SK-N-SH (cell line): ENCODE results near the gene ATP6V0C. TPM values are rescaled to one million over a fixed set of nuclear protein-coding genes. Genes with fewer than 3 reads are reported as not detected.

Experiments
- CTCF ChIA-PET: fragments of 300-600, 350-600 bp; formaldehyde crosslinking; extraction: SDS; loops from one replicate; lab custom pipeline; 2021; lab: Yijun Ruan, JAX
- POLR2A ChIA-PET: fragments of 350-600 bp; sonication (Branson Sonifier 250); formaldehyde crosslinking; extraction: SDS; loops from one replicate; lab custom pipeline; 2020; ENCODE audit warnings: antibody characterized with exemption, inconsistent platforms; lab: Yijun Ruan, JAX
- DNase-seq: peaks from one replicate; pipeline ENCODE4 v3.0.0; 2012
- H2AFZ ChIP-seq: fragments of 200-600 bp; sonication (generic); 2 replicates; pipeline ENCODE4 v1.8.1; 2016; ENCODE audit warnings: antibody characterized with exemption, mild to moderate bottlenecking, low read depth
- H3F3A ChIP-seq: fragments of 200-600 bp; sonication (generic); replicated peaks from 2 replicates; pipeline ENCODE3; 2016; ENCODE audit warnings: antibody characterized with exemption, mild to moderate bottlenecking; ENCODE audit not compliant: insufficient read depth
- H3K27ac ChIP-seq, 2 experiments: fragments of 200-500 bp in 1 of 2; fragments of 200-600 bp in 1 of 2; sonication (Bioruptor generic) in 1 of 2; sonication (generic), shearing (Covaris generic) in 1 of 2; 2 replicates each; pipeline versions ENCODE4 v1.5.1 to v1.6.1; 2014 to 2016; ENCODE audit warnings: low read depth in 2 of 2, inconsistent platforms in 1 of 2, low read length in 1 of 2, mild to moderate bottlenecking in 1 of 2, mixed read lengths in 1 of 2
- H3K27me3 ChIP-seq: fragments of 200-600 bp; sonication (generic), shearing (Covaris generic); 2 replicates; pipeline ENCODE4 v1.6.1; 2016; ENCODE audit warnings: mixed run types; ENCODE audit not compliant: insufficient read depth
- H3K36me3 ChIP-seq, 2 experiments: fragments of 200-500 bp in 1 of 2; fragments of 200-600 bp in 1 of 2; sonication (Bioruptor generic) in 1 of 2; sonication (generic) in 1 of 2; replicated peaks in 1 of 2; 2 replicates each; pipeline versions ENCODE3 to v1.5.1; 2014 to 2016; ENCODE audit warnings: low read length in 1 of 2, mild to moderate bottlenecking in 1 of 2; ENCODE audit not compliant: insufficient read depth in 2 of 2, control insufficient read depth in 1 of 2
- H3K4me1 ChIP-seq, 2 experiments: fragments of 200-500 bp in 1 of 2; fragments of 200-600 bp in 1 of 2; sonication (Bioruptor generic) in 1 of 2; sonication (generic), shearing (Covaris generic) in 1 of 2; 2 replicates each; pipeline versions ENCODE4 v1.5.1 to v1.6.1; 2014 to 2016; ENCODE audit warnings: low read depth in 1 of 2, low read length in 1 of 2, mixed run types in 1 of 2; ENCODE audit not compliant: insufficient read depth in 2 of 2, control insufficient read depth in 1 of 2
- H3K4me2 ChIP-seq: fragments of 200-600 bp; sonication (generic), shearing (Covaris generic); 2 replicates; pipeline ENCODE4 v1.6.1; 2017; ENCODE audit warnings: mixed run types
- H3K4me3 ChIP-seq, 2 experiments: fragments of 200-500 bp in 1 of 2; fragments of 200-600 bp in 1 of 2; sonication (Bioruptor generic) in 1 of 2; sonication (generic), shearing (Covaris generic) in 1 of 2; 2 replicates each; pipeline versions ENCODE4 v1.5.1 to v1.8.1; 2014 to 2016; ENCODE audit warnings: low read depth in 2 of 2, inconsistent platforms in 1 of 2, low read length in 1 of 2, mild to moderate bottlenecking in 1 of 2, mixed read lengths in 1 of 2, moderate library complexity in 1 of 2
- H3K79me2 ChIP-seq: fragments of 200-600 bp; sonication (generic); 2 replicates; pipeline ENCODE4 v1.8.1; 2017; ENCODE audit warnings: mild to moderate bottlenecking; ENCODE audit not compliant: insufficient read depth
- H3K9ac ChIP-seq: fragments of 200-600 bp; sonication (generic); 2 replicates; pipeline ENCODE4 v1.6.1; 2017; ENCODE audit warnings: mixed run types
- H3K9me2 ChIP-seq: fragments of 200-600 bp; sonication (generic); 2 replicates; pipeline ENCODE4 v1.6.1; 2017; ENCODE audit warnings: mixed run types
- H3K9me3 ChIP-seq: fragments of 200-600 bp; sonication (generic); 2 replicates; pipeline ENCODE4 v1.6.1; 2017; ENCODE audit warnings: mixed run types, mild to moderate bottlenecking, moderate library complexity
- H4K20me1 ChIP-seq: fragments of 200-600 bp; sonication (generic); 2 replicates; pipeline ENCODE4 v1.6.1; 2017; ENCODE audit warnings: mild to moderate bottlenecking, mixed run types; ENCODE audit not compliant: insufficient read depth
- CHD2 ChIP-seq: fragments of 150-350 bp; IDR thresholded peaks from 2 replicates; pipeline ENCODE4 v1.6.1; 2018; ENCODE audit warnings: low read length; ENCODE audit not compliant: partially characterized antibody
- ELF1 ChIP-seq: IDR thresholded peaks from 2 replicates; pipeline ENCODE4 v1.4.0; 2012
- FOSL2 ChIP-seq: IDR thresholded peaks from 2 replicates; pipeline ENCODE4 v1.4.0; 2012; ENCODE audit warnings: low read depth, mild to moderate bottlenecking, moderate library complexity, borderline replicate concordance
- FOXJ3 ChIP-seq: sonication (generic); formaldehyde crosslinking; IDR thresholded peaks from 2 replicates; pipeline ENCODE4 v1.5.1; 2020; ENCODE audit warnings: mild to moderate bottlenecking, missing genetic modification reagents
- GATA2 ChIP-seq: sonication (generic); formaldehyde crosslinking; IDR thresholded peaks from 2 replicates; pipeline ENCODE4 v1.5.0; 2020; ENCODE audit warnings: mild to moderate bottlenecking, missing genetic modification reagents
- MAX ChIP-seq: IDR thresholded peaks from 2 replicates; pipeline ENCODE4 v1.4.0; 2012; ENCODE audit warnings: low read depth
- MXI1 ChIP-seq: IDR thresholded peaks from 2 replicates; pipeline ENCODE4 v1.6.1; 2012; ENCODE audit warnings: mild to moderate bottlenecking, low read depth, low read length, improper control_type of control experiment
- NFIC ChIP-seq: IDR thresholded peaks from 2 replicates; pipeline ENCODE4 v1.4.0; 2012; ENCODE audit warnings: borderline replicate concordance
- NRF1 ChIP-seq: IDR thresholded peaks from 2 replicates; pipeline ENCODE4 v1.6.1; 2012; ENCODE audit warnings: low read depth, mild to moderate bottlenecking, low read length
- PBX3 ChIP-seq: IDR thresholded peaks from 2 replicates; pipeline ENCODE4; 2012
- POLR2AphosphoS5 ChIP-seq: IDR thresholded peaks from 2 replicates; pipeline ENCODE4 v1.6.1; 2012; ENCODE audit warnings: low read depth, low read length
- REST ChIP-seq: IDR thresholded peaks from 2 replicates; pipeline ENCODE4 v1.6.1; 2012; ENCODE audit warnings: mild to moderate bottlenecking, low read depth, low read length, moderate library complexity
- RXRA ChIP-seq: IDR thresholded peaks from 2 replicates; pipeline ENCODE4 v1.4.0; 2012; ENCODE audit warnings: low read depth, mild to moderate bottlenecking, borderline replicate concordance
- SMC3 ChIP-seq: IDR thresholded peaks from 2 replicates; pipeline ENCODE4 v1.6.1; 2012; ENCODE audit warnings: low read depth, low read length, improper control_type of control experiment
- TAF1 ChIP-seq: IDR thresholded peaks from 2 replicates; pipeline ENCODE4 v1.6.1; 2012; ENCODE audit warnings: low read depth, mild to moderate bottlenecking, low read length, moderate library complexity, borderline replicate concordance
- TCF12 ChIP-seq: IDR thresholded peaks from 2 replicates; pipeline ENCODE4 v1.4.0; 2012
- TEAD4 ChIP-seq: IDR thresholded peaks from 2 replicates; pipeline ENCODE4 v1.4.0; 2012; ENCODE audit warnings: mild to moderate bottlenecking, borderline replicate concordance; ENCODE audit not compliant: insufficient read depth
- WGBS: methylation state at CpG from one replicate; pipeline ENCODE4 v1.1.6; 2017; ENCODE audit warnings: low lambda C conversion rate; 5-methylcytosine and 5-hydroxymethylcytosine counted together
- polyA plus RNA-seq, 3 experiments: library from polyadenylated mRNA; depleted of rRNA; stranded (reverse); fragments of >200 nt; gene quantifications; 2 replicates each; pipeline ENCODE4 v1.2.3, GENCODE V29; 2012
- TF ChIP-seq, protein P1 (sequence below): fragments of 200-600 bp; sonication (generic); IDR thresholded peaks from 2 replicates; pipeline ENCODE4 v1.6.1; 2017; ENCODE audit warnings: antibody characterized with exemption, mild to moderate bottlenecking, moderate library complexity
- TF ChIP-seq, protein P2 (sequence below): fragments of 150-350 bp; IDR thresholded peaks from 2 replicates; pipeline ENCODE4 v1.6.1; 2016; ENCODE audit warnings: mild to moderate bottlenecking, low read depth, low read length

The ATP6V0C gene
- polyA plus RNA-seq, 1 of the 3 experiments (the other 2 are of a cell fraction) = 80.1 TPM

DNA sequence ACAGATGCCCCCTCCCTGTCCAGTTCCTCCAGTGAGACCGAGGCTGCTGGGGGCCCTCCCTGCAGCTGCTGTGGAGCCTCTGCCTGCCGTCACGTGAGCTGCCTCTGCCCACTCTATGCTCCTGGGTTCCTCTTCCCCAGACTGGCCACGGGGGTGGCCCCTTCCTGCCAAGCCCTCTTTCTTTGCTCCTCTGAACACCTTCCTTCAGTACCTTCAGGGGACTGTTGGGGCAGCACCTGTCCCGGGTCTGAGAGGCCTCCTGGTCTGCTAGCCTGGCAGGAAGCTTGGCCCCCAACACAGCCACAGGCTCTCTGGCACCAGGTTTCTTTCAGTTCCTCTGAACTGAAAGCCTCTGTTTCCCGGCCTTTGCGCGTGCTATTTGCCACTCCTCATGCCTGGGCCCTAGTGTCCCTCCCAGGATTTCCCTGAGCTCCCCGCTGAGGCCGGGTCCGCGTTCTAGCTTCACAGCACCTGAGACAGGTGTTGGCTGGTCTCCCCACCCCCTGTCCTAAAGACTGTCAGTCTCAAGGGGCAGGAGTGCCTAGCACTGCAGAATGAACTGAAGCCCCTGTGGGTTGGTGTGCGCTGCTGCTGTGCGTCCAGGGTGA lies 6.6 kb upstream of the ATP6V0C start:
- ChIA-PET CTCF (interaction anchor here (0.6 kb wide), 1 partner anchor 332 kb away, joined by 3 read pairs; no protein-coding TSS in a partner anchor), POLR2A (no interaction called here)
- H3K4me1 ChIP-seq = no peaks in the 10 kb centered on the region
- no peak overlapping the region for H3K4me2 ChIP-seq
- no peaks in the 10 kb centered on the region for H4K20me1 ChIP-seq
- no peak overlapping the region for H3K9ac ChIP-seq
- H3K79me2 ChIP-seq = no peaks in the 10 kb centered on the region
- peaks cover 4% of the 10 kb centered on the region for H3F3A ChIP-seq
- no peaks in the 10 kb centered on the region for H3K36me3 ChIP-seq
- H3K27ac ChIP-seq = no peak overlapping the region
- no peaks in the 10 kb centered on the region for H3K27me3 ChIP-seq
- no peaks in the 10 kb centered on the region for H3K9me2 ChIP-seq
- no peaks in the 10 kb centered on the region for H3K9me3 ChIP-seq
- H3K4me3 ChIP-seq = no peak overlapping the region
- 85% methylated on average over 10 of the region's 14 CpGs for WGBS
- no peak for DNase-seq
- TF ChIP-seq MAX = no peak
- no peak for TF ChIP-seq RXRA
- no peak for TF ChIP-seq TEAD4
- no peak for TF ChIP-seq PBX3
- no peak for TF ChIP-seq ELF1
- no peak overlapping the region for H2AFZ ChIP-seq

DNA sequence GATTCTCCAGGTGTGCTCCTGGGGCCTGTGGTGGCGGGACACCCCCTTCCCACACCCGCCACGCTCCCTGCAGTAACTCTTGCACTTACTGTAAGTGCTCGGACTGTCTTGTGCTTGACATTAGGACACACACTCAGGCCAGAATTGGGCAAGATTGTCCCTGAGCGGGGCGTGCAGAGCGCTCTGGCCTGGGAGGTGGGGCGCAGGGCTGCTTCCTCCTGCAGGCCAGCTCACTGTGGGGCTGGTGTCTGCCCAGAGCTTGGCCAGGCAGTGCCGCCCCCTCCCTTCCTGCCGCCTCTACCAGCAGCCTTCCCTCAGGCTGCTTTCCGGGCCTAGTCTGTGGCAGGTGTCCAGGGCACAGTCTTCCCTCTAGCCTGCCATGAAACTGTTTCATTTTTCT lies 6.1 kb upstream of the ATP6V0C start:
- Histone ChIP-seq H3K4me3 (no peak overlapping the region), H3K27me3 (no peaks in the 10 kb centered on the region), H3K79me2 (no peaks in the 10 kb centered on the region), H3K9me3 (no peaks in the 10 kb centered on the region), H3K4me2 (no peak overlapping the region), H3K9ac (no peak overlapping the region), H4K20me1 (no peaks in the 10 kb centered on the region), H2AFZ (no peak overlapping the region), H3K4me1 (peaks cover 0 to 3% of the 10 kb centered on the region in 2 experiments; a peak in 1 of 4 replicates), H3F3A (peaks cover 4% of the 10 kb centered on the region), H3K27ac (no peak overlapping the region), H3K9me2 (no peaks in the 10 kb centered on the region), H3K36me3 (no peaks in the 10 kb centered on the region)
- CTCF ChIA-PET = interaction anchor here (0.6 kb wide), 1 partner anchor 331 kb away, joined by 3 read pairs; no protein-coding TSS in a partner anchor
- no peak for DNase-seq
- 95% methylated on average over 9 of the region's 11 CpGs for WGBS
- POLR2A ChIA-PET = no interaction called here
- TF ChIP-seq RXRA = no peak
- no peak for TF ChIP-seq NRF1
- TF ChIP-seq, protein P1, sequence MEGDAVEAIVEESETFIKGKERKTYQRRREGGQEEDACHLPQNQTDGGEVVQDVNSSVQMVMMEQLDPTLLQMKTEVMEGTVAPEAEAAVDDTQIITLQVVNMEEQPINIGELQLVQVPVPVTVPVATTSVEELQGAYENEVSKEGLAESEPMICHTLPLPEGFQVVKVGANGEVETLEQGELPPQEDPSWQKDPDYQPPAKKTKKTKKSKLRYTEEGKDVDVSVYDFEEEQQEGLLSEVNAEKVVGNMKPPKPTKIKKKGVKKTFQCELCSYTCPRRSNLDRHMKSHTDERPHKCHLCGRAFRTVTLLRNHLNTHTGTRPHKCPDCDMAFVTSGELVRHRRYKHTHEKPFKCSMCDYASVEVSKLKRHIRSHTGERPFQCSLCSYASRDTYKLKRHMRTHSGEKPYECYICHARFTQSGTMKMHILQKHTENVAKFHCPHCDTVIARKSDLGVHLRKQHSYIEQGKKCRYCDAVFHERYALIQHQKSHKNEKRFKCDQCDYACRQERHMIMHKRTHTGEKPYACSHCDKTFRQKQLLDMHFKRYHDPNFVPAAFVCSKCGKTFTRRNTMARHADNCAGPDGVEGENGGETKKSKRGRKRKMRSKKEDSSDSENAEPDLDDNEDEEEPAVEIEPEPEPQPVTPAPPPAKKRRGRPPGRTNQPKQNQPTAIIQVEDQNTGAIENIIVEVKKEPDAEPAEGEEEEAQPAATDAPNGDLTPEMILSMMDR = no peak
- no peak for TF ChIP-seq SMC3
- TF ChIP-seq NFIC = no peak
- TF ChIP-seq MXI1 = no peak
- no peak for TF ChIP-seq FOXJ3 (CRISPR knock-in tag)
- TF ChIP-seq GATA2 (CRISPR knock-in tag) = no peak
- TF ChIP-seq POLR2AphosphoS5 = no peak
- TF ChIP-seq REST = no peak
- TF ChIP-seq CHD2 = no peak
- TF ChIP-seq, protein P2, sequence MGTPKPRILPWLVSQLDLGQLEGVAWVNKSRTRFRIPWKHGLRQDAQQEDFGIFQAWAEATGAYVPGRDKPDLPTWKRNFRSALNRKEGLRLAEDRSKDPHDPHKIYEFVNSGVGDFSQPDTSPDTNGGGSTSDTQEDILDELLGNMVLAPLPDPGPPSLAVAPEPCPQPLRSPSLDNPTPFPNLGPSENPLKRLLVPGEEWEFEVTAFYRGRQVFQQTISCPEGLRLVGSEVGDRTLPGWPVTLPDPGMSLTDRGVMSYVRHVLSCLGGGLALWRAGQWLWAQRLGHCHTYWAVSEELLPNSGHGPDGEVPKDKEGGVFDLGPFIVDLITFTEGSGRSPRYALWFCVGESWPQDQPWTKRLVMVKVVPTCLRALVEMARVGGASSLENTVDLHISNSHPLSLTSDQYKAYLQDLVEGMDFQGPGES = no peak
- TF ChIP-seq TCF12 = no peak
- no peak for TF ChIP-seq MAX
- no peak for TF ChIP-seq TAF1
- TF ChIP-seq FOSL2 = no peak
